ENCODE results near the gene KDM1B.

GRCh38 chr6:18183766-18184165 lies 28.5 kb downstream of the KDM1B start:
- TF ChIP-seq, protein P1, sequence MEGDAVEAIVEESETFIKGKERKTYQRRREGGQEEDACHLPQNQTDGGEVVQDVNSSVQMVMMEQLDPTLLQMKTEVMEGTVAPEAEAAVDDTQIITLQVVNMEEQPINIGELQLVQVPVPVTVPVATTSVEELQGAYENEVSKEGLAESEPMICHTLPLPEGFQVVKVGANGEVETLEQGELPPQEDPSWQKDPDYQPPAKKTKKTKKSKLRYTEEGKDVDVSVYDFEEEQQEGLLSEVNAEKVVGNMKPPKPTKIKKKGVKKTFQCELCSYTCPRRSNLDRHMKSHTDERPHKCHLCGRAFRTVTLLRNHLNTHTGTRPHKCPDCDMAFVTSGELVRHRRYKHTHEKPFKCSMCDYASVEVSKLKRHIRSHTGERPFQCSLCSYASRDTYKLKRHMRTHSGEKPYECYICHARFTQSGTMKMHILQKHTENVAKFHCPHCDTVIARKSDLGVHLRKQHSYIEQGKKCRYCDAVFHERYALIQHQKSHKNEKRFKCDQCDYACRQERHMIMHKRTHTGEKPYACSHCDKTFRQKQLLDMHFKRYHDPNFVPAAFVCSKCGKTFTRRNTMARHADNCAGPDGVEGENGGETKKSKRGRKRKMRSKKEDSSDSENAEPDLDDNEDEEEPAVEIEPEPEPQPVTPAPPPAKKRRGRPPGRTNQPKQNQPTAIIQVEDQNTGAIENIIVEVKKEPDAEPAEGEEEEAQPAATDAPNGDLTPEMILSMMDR (IDR thresholded peaks at IDR 0.05; ENCODE audit: low read length) = no peak
- TF ChIP-seq EZH2 (IDR thresholded peaks at IDR 0.05; ENCODE audit: borderline replicate concordance, low read length) = no peak
